Measurements from ENCODE around the gene PTPRB.

DNA sequence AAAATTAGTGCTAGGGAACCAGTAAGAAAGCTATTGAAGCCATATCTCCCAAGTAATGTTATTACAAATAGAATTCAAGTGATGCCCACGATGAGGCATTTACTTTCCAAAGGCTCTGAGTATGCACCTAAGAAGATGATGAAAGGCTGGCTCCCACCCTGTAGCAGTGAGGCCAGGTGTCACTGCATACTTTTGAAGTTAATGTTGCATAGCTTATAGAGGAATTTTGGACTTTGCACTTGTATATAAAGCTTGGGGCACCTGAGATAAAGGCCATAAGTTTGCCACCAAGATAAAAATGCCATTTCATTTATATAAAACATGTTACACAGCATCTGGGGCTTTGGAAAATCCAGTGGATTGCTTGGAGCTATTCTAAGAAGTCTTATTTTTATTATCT lies 96.2 kb downstream of the PTPRB start:
- TF ChIP-seq POLR2AphosphoS5 (IDR thresholded peaks at IDR 0.05; ENCODE audit: low read depth, low read length): no peak
- no peak for TF ChIP-seq TAF1 (IDR thresholded peaks at IDR 0.05; ENCODE audit: borderline replicate concordance, insufficient read depth, low read length)
- TF ChIP-seq SIN3A (IDR thresholded peaks at IDR 0.05; ENCODE audit: borderline replicate concordance, insufficient read depth, low read length): no peak
- TF ChIP-seq, protein P1, sequence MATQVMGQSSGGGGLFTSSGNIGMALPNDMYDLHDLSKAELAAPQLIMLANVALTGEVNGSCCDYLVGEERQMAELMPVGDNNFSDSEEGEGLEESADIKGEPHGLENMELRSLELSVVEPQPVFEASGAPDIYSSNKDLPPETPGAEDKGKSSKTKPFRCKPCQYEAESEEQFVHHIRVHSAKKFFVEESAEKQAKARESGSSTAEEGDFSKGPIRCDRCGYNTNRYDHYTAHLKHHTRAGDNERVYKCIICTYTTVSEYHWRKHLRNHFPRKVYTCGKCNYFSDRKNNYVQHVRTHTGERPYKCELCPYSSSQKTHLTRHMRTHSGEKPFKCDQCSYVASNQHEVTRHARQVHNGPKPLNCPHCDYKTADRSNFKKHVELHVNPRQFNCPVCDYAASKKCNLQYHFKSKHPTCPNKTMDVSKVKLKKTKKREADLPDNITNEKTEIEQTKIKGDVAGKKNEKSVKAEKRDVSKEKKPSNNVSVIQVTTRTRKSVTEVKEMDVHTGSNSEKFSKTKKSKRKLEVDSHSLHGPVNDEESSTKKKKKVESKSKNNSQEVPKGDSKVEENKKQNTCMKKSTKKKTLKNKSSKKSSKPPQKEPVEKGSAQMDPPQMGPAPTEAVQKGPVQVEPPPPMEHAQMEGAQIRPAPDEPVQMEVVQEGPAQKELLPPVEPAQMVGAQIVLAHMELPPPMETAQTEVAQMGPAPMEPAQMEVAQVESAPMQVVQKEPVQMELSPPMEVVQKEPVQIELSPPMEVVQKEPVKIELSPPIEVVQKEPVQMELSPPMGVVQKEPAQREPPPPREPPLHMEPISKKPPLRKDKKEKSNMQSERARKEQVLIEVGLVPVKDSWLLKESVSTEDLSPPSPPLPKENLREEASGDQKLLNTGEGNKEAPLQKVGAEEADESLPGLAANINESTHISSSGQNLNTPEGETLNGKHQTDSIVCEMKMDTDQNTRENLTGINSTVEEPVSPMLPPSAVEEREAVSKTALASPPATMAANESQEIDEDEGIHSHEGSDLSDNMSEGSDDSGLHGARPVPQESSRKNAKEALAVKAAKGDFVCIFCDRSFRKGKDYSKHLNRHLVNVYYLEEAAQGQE (IDR thresholded peaks at IDR 0.05; ENCODE audit: insufficient read depth in 1 of 2, low read depth in 2 of 2, low read length in 2 of 2): no peak
- TF ChIP-seq FOXP2 (optimal IDR thresholded peaks at IDR 0.05; ENCODE audit: borderline replicate concordance, extremely low read depth, extremely low read length, insufficient read depth): no peak

Data from PFSK-1 (cell line).